HEK293T (cell line): Measurements from ENCODE around the gene TRIM72.

ENCODE experiments used
- ARNT ChIP-seq: fragments of 450-650 bp; IDR thresholded peaks from 2 replicates; pipeline ENCODE4 v1.6.1; 2017; ENCODE audit warnings: mild to moderate bottlenecking
- BHLHE40 ChIP-seq: fragments of 450-650 bp; IDR thresholded peaks from 2 replicates; pipeline ENCODE4 v1.6.1; 2016; ENCODE audit warnings: mild to moderate bottlenecking, moderate library complexity, borderline replicate concordance
- CTBP1 ChIP-seq: fragments of 450-650 bp; IDR thresholded peaks from 2 replicates; pipeline ENCODE4 v1.6.1; 2016; ENCODE audit warnings: borderline replicate concordance
- ELF4 ChIP-seq: fragments of 450-650 bp; IDR thresholded peaks from 2 replicates; pipeline ENCODE4 v1.6.1; 2017; ENCODE audit warnings: antibody characterized with exemption
- FOXA1 ChIP-seq: fragments of 450-650 bp; IDR thresholded peaks from 2 replicates; pipeline ENCODE4 v1.6.1; 2016; ENCODE audit warnings: mild to moderate bottlenecking
- FOXM1 ChIP-seq: fragments of 450-650 bp; IDR thresholded peaks from 2 replicates; pipeline ENCODE4 v1.6.1; 2017; ENCODE audit warnings: mild to moderate bottlenecking, borderline replicate concordance
- HDGF ChIP-seq: fragments of 450-650 bp; IDR thresholded peaks from 2 replicates; pipeline ENCODE4 v1.6.1; 2017; ENCODE audit warnings: antibody characterized with exemption, borderline replicate concordance
- L3MBTL2 ChIP-seq: fragments of 450-650 bp; conservative IDR thresholded peaks from 2 replicates; pipeline ENCODE4 v1.6.1; 2016; ENCODE audit warnings: mild to moderate bottlenecking
- LEF1 ChIP-seq: fragments of 450-650 bp; IDR thresholded peaks from 2 replicates; pipeline ENCODE4 v1.6.1; 2017; ENCODE audit warnings: mild to moderate bottlenecking, borderline replicate concordance
- NFRKB ChIP-seq: fragments of 450-650 bp; IDR thresholded peaks from 2 replicates; pipeline ENCODE4 v1.6.1; 2016; ENCODE audit warnings: mild to moderate bottlenecking, moderate library complexity
- PKNOX1 ChIP-seq: fragments of 450-650 bp; IDR thresholded peaks from 2 replicates; pipeline ENCODE4 v1.6.1; 2016
- SP1 ChIP-seq: fragments of 450-650 bp; IDR thresholded peaks from 2 replicates; pipeline ENCODE4 v1.6.1; 2017
- SUZ12 ChIP-seq: fragments of 450-650 bp; IDR thresholded peaks from 2 replicates; pipeline ENCODE4 v1.6.1; 2016; ENCODE audit warnings: mild to moderate bottlenecking
- TARDBP ChIP-seq: fragments of 450-650 bp; IDR thresholded peaks from 2 replicates; pipeline ENCODE4 v1.6.1; 2016

GRCh38 chr16:31260136-31260931, 46.4 kb downstream of the TRIM72 start:
- TF ChIP-seq TARDBP (no peak), NFRKB (no peak), SUZ12 (no peak), HDGF (no peak), SP1 (no peak), FOXM1 (no peak), ARNT (no peak), BHLHE40 (no peak), CTBP1 (no peak), FOXA1 (no peak), LEF1 (no peak), ELF4 (no peak), PKNOX1 (no peak), L3MBTL2 (no peak)
